ENCODE data around the gene SNRNP35.

DNA sequence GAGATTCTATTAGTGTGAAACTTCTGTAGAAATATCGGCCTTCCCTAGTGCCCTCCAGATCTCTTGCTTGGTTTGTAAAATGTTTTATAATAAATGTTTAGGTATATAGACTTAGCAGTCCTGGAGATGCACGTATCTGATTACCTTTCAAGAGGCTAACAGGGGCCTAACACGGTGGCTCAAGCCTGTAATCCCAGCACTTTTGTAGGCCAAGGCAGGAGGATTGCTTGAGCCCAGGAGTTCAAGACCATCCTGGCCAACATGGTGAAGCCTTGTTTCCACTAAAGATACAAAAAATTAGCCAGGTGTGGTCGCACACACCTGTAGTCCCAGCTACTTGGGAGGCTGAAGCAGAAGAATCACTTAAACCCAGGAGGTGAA, 11.6 kb upstream of the SNRNP35 start:
- TF ChIP-seq CTCF (IDR thresholded peaks at IDR 0.05) (no peak), POLR2A (IDR thresholded peaks at IDR 0.05) (no peak)

All from esophagus squamous epithelium (tissue), 4 donors.